Retina (tissue), 1 donor: ENCODE measurements around the gene MIS18BP1.
"Not testable (repeated sequence)": the region's sequence is repeated elsewhere in the genome, so short reads cannot be mapped to it uniquely, and the experiment has no call there.

Source experiments
- DNase-seq: peaks from one replicate; pipeline ENCODE4 v3.0.0-alpha.2; 2016

Gene MIS18BP1

DNA sequence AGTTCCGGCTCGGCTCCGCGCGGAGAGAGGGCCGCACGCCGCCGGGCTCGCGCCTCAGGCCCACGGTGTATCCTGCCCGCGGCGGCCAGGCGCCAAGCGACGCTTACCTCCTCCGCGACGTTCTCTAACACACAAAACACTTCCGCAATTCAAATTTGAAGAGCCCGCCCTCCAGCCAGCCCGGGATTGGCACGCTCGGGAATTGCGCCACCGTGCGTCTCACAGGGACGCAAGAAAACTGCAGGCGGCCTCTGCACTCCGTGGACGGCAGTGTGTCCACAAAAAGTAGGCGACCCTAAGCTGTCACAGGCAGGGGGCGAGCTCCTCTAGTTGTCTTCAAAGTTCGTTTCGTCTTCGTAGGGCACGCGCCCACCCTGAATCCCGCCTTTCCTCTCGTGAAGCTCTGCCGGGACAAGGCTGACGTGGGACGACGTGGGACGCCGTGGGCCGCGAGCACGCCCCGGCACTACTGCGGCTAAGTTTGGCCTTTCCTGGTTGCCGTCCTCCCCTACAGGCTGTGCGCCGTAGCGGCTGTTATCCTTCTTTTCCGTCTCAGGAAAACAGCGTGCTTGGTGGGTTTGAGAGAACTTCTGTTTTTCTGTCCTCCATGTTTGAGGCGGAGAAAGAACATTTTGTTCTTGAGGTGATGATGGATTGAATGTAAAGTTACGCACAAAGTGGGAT is at the start of gene MIS18BP1:
Gene MIS18BP1 (minus strand): TSS at position 133 of the 684 bp plus-strand sequence. CDS start 5,916 bp downstream, outside the sequence.
- DNase-seq = peak; percentile 98

DNA sequence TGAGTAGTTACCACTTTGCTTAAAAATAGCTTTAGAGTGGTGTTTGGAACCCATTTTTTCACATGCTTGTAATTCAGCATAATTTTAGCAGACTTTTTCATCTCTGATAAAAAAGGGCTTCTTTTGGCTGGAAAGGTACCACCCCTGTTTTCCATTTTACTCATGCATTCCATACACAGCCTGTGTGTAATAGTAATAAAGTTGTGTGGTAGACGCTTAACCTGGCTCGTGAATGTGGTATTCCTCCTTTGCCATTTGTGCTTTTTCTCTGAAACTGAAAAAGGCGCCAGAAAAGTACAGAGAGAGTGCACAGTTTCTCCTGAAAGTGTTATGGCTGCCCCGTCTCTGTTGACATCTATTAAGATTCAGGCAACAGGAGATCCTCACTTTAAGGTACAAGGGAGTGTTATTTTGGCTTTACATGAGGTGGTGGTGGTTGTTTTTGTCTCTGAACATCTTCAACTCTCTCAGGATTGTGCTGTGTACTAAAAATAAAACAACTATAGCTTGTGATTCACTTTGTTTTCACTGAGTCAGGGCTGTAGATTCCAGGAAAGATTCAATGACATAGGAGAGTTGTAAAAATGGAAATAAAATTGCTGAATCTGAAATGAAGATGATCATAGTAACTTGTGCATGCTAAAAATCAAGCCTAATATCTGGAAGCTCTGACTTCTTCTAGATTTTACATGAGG is 45.6 kb upstream of the MIS18BP1 start:
- no peak for DNase-seq

DNA sequence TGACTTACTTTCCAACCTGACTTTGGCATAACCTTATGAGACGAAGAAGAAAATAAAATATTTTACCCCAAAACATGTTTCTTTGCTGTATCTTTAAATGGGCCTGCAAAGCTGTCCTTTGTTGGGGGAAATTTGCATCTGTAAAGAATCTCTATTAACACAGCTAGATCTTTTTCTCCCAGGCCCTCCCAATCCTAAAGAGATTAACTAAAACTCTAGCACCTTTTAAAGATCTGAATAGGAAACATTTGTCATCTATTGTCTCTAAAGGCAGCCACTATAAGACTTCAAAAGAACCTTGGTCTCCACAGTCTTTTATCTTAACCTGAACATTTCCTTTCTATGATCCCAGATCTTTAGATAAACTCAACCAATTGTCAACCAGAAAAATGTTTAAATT is 41.8 kb upstream of the MIS18BP1 start:
- not testable (repeated sequence) for DNase-seq

DNA sequence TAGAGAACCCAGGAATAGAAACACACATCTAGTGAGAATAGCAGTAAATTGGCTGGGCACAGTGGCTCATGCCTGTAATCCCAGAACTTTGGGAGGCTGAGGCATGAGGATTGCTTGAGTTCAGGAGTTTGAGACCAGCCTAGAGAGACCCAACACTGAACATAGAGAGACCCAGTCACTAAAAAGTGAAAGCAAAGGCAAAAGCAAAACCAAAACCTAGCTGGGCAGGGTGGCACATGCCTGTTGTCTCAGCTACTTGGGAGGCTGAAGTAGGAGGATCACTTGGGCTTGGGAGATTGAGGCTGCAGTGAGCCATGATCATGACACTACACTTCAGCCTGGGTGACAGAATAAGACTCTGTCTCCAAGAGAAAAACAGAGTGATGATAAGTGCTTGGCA is 37.5 kb upstream of the MIS18BP1 start:
- DNase-seq = no peak

DNA sequence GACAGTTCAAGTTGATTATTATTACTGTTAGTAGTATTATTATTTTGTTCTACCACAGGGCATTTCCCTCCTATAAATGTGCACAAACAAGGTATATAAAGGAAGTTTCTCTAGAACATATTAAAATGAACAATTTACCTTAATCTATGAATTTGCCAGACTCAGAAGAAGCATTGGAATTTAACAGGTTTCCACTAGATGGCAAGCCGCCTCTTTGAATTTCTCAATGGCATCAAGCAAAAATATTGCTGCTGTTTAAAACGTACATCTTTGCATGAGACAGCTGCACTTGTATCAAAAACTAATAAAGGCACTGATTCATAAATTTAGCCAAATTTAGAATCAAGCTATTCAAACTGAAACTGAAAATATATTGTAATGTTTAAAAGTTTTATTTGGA is 34.6 kb upstream of the MIS18BP1 start:
- DNase-seq = no peak

DNA sequence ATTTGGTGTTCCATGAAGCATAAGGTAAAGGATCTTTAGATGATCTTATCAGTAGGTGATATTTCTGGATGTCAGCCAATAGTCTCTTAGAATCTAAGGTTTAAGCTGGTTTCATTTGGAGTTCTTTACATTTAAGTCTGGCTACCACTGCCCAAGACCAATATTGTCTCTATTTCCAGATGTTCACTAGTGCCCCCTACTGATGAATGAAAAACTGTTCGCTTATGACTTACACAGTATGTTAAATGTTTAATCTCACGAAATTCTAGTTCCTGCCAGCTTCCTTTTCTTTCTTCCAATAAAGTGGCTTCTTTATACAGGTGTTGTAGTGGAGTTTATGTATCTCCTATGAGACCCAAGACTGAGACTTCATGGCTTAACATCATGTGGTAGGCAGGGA is 31.8 kb upstream of the MIS18BP1 start:
- no peak for DNase-seq

DNA sequence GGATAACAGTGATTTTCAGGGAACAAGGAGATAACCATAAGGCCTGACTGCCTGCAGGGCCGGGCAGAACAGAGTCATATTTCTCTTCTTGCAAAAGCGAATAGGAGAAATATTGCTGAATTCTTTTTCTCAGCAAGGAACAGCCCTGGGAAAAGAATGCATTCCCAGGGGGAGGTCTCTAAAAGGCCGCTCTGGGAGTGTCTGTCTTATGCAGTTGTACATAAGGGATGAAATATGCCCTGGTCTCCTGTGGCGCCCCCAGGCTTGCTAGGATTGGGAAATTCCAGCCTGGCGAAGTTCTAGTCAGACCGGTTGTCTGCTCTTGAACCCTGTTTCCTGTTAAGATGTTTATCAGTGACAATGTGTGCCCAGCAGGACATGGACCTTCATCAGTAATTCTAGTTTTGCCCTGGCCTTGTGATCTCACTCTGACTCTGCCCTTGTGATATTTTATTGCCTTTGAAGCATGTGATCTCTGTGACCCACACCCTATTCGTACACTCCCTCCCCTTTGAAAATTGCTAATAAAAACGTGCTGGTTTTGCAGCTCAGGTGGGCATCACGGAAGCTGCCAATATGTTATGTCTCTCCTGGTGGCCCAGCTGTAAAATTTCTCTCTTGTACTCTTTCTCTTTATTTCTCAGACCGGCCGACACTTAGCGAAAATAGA is 28.9 kb upstream of the MIS18BP1 start:
- not testable (repeated sequence) for DNase-seq

DNA sequence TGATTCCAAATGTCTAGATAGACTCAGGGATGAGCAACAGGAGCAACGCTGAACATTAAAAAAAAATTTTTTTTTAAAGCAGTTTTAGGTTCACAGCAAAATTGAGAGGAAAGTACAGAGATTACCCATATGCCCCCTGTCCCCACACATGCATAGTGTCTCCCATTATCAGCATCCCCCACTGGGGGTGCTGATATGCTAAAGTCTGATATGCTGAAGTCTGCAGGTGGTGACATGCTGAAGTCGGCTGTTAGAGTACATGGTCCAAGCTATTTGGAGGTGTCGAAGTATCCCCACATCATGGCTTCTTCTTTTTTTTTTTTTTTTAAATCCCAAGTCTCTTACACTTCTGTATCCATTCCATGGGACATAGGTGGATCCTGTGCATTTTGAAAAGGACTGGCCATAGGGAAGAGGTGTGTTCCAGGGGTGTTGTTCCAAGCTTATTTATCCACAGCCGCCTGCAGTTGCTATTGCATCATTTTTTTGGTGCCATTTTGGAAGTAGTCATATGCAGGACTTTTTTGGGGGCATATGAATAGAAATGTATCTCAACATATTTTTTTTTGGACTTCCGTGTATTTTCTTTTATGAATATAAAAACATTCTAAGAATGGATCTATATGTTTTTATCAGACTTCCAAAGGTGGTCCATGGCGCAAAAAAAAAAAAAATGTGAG is 19.0 kb upstream of the MIS18BP1 start:
- DNase-seq = no peak

DNA sequence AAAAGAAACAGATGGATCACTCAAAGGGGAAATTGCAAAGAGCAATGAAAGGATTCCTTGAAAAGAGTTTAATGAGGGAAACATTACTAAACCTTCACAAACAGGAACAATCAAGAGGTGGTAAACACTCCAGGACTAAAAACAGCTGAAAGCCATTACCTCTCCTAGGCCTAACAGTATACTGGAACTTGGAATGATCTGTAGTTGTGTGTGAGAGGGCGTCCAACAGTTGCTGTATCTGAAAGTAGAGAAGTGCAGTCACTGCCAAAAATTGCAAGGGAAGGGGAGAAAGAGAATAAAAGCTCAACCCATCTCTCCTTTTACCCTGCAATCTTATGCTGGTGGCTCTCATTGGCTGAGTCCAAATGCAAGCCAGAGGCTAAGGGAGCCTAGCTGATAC is 17.0 kb upstream of the MIS18BP1 start:
- no peak for DNase-seq

DNA sequence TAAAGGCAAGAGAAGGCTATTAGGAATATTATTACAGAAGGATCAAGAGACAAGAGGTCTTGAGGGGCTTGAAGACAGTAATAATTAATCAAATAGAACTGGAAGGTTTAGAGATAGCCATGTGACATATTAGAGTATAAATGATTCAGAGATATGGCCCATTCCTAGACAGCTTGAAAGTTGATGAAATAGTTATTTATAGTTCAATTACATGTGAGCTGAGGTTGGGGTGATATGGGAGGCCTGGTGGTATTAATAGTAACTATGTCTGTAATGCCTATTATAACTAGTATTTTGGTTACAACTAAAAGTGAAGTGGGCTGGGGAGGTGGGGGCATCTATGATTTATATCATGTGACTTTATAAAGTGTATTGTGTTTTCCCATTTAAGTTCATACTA is 14.1 kb upstream of the MIS18BP1 start:
- no peak for DNase-seq

DNA sequence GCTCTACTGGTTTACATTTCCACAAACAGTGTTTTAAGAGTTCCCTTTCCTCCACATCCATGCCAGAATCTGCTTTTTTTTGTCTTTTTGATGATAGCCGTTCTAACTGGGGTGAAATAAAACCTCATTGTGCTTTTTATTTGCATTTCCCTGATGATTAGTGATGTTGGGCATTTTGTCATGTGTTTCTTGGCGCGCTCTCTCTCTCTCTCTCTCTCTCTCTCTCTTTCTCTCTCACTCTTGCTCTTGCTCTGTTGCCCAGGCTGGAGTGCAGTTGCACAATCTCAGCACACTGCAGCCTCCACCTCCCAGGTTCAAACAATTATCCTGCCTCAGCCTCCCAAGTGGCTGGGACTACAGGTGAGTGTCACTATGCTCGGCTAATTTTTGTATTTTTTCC is 9.6 kb upstream of the MIS18BP1 start:
- no peak for DNase-seq

DNA sequence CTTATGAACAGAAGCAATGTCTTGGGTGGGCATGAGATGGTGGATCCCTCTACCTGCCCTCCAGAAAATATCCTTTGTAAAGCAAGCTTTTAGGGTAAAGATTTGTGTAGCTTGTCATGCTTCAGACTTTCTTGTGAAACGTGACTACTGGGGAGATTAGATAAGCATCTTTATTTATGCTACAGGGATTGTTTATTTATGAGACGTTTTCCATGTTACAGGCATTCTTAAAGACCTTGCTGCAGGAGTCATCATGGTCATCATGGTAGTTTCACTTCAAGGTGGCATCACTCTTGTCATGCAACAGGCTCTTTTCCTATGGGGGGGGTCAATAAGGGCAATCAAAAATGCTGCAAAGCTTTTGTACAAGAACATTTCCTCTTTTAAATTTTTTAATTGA is 8.2 kb upstream of the MIS18BP1 start:
- no peak for DNase-seq

DNA sequence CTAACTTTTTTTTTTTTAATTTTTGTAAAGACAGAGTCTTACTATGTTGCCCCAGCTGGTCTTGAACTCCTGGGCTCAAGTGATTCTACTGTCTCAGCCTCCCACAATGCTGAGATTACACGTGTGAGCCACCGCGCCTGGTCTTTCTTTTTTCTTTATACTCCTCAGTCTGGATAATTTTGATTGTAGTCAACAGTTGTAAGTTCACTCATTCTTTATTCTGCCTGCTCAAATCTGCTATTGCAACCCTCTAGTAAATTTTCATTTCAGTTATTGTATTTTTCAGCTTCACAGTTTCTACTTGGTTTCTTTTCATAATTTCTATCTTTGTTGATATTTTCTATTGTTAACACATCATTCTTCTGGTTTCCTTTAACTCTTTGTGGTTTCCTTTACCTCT is 5.8 kb upstream of the MIS18BP1 start:
- no peak for DNase-seq

DNA sequence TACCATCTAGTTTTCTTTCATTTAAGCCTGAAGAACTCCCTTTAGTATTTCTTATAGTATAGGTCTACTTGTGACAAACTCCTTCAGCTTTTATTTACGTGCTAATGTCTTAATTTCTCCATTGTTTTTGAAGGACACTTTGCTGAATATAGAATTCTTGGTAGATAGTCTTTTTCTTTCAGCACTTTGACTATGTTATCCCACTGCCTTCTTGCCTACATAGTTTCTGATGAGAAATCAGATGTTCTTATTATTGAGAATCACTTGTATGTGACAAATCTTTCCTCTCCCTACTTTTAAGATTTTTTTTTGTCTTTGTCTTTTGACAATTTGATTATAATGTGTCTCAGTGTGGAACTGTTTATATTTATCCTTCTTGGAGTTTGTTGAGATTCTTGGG is 5.1 kb upstream of the MIS18BP1 start:
- no peak for DNase-seq

DNA sequence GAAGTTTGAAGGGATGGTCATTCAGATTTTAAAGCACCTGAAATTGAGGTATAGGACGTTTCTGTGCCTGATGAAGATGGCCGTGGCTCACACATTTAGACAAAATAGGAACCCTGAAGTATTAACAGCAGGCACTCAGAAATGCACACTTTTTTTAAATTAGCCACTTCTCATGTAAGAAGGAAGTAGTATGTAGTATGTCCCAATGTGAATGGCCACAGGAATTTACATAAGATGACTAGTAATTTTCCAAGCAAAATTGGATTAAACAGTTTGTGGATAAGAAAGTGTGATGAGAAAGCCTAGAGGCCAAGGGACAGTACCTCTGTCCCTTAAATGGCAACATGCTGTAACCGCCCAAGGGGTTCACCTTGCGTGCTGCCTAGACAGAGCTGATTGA is 1.8 kb upstream of the MIS18BP1 start:
- no peak for DNase-seq

DNA sequence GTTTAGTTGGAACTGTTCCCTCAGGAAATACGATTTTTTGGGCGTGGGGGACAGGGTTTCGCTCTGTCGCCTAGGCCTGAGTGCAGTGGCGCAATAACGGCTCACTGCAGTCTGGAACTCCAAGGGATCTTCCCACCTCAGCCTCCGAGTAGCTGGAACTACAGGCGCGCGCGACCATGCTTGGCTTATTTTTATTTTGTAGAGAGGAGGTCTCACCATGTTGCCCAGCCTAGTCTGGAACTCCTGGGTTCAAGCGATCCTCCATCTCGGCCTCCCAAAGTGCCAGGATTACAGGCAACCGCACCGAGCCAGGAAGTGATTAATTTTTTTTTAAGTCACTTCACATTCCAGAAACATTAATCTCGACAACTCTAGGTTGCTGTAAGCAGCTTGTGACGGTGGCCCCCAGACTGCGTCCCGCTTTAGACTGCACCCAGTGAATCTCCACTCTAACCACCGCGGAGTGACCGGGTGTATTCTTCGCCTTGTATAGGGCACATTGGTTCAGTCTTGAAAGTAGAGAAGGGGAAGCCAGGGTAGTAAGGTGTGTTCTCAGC is 830 bp upstream of the MIS18BP1 start:
- no peak for DNase-seq

DNA sequence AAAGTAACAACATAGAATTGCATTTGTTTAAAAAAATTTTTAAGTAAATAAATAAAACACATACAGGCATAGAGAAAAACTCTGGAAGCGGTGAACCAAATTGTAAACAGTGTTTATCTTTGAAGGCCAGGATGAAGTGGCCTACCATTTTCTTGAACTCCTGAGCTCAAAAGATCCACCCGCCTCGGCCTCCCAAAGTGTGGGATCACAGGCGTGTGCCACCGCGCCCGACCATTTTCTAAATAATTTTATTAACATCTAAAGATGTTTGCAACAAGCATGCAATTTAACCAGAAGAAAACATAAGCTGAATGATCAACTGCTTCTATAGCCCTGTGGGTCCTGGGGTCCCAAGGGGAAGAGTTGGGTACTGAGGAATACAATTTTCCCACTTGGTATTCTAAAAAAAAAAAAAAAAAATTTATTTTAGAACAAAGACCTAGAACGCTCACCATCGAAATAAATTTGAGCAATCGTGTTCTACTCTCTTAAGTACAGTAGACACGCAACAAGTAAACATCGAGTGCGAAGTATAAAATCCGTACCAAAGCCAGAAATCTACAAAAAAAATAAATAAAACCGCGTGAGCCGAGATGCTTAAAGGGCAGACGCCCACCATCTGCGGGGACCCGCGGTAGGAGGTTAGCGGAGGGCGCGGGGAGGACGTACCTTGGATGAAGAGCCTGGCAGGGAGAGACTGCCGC is 484 bp downstream of the MIS18BP1 start:
- no peak for DNase-seq

DNA sequence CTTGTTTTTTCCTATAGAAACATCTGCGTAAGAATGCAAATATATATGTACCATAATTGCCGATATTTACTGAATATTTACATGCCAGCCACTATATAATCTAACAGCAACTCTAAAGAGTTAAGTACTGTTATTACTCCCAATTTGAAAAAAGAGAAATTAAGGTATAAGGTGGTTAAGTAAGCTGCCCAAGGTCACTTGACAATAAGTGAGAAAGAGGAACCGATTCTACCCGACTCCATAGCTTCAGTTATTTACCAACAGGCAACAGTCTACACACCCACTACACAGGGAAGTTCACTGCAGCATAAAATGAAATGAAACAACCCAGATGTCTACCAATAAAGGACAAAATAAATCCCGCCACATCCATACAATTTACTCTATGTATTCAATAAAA is 1.1 kb downstream of the MIS18BP1 start:
- DNase-seq = no peak

DNA sequence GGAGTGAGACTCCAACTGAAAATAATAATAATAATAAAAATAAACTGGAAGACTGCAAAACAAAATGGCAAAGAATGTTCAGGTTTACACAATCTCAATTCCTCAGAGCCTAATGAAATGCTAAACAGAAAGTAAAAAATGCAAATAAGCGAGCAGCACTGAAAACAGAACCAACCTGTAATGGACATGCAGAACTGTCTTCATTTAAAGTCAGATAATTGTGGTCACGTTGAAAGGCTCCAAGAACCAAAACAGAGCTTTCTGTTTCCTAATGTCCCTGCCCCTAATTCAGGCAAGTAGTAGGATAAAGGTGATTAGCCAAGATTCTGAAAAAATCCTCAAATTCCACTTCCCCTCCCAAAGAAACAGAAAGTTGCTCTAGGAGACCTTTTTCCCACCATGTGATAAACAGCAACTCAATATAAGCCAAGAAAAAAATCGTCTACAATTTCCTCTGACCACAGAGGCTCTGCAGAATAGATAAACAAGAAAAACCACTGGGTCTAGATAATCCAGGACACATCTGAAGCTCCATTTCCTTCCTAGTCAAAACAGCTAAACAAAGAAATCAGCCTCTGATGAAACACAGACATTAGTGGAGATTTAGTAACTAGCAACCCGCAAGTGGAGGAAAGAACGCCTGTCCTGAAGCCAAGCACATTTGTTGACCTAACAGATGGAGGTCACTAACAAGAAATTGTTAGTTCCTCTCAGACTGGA is 3.0 kb downstream of the MIS18BP1 start:
- no peak for DNase-seq

DNA sequence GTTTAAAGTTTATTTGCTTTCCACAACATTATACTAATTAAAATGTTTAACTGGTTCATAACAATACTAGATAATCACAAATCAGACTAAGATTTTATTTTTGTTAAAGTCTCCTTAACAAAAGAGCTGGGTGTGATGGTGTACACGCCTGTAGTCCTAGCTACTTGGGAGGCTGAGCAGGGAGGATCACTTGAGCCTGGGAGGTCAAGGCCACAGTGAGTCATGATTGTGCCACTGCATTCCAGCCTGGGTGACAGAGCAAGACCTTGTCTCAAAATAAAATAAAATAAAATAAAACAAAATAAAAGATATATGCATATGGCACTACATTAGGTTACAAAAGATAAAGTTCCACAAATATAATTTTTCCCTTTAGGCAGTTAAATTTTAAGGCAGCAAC is 5.6 kb downstream of the MIS18BP1 start:
- DNase-seq = no peak

DNA sequence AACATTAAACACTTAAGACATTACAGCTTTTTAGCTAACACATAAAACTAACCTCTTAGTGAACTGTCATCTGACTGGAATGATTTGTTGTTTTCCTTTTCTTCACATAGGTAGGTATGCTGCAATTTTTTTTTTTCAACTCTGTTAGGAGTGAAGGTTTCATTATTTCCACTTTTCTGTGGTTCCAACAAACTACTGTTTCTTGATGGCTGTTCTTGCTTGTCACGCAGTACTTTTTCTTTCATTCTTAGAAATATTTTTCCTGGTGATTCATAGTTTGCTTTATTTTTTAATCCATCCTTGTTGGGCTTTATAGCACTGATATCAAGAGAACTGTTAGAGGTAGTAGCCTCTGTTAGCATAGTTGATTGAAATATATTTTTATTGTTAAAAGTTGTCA is 6.3 kb downstream of the MIS18BP1 start:
- no peak for DNase-seq

DNA sequence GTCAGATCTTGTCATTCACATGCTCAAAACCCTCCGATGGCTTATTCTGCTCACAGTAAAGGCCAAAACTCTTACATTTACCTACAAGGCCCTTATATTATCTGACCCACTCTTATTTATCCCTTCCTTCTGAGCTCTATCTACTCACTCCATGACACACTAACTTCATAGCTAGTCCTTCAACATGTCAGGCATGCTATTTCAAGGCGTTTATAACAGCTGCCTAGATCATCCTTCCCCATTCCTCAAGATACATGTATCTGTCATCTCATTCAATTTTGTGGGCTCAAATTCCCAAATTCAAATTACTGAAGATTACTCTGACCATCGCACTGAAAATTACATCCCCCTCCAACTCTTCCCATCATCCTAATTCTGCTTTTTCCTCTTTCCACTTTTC is 6.9 kb downstream of the MIS18BP1 start:
- DNase-seq = no peak
